Trophoblast cell (in vitro differentiated cells and primary cell): ENCODE measurements around the gene ZBTB7C.

Experiments
- DNase-seq, 2 donors: peaks; one replicate each; pipeline ENCODE4 v3.0.0-alpha.2; 2016
- H2AFZ ChIP-seq: 2 replicates; pipeline ENCODE4 v1.6.1; 2013; ENCODE audit warnings: low read length, moderate library complexity, mild to moderate bottlenecking; ENCODE audit not compliant: insufficient read depth, poor library complexity
- H2AK5ac ChIP-seq: 2 replicates; pipeline ENCODE4 v1.6.1; 2013; ENCODE audit warnings: mild to moderate bottlenecking, low read length
- H2BK120ac ChIP-seq: 2 replicates; pipeline ENCODE4 v1.6.1; 2013; ENCODE audit warnings: low read length, mild to moderate bottlenecking, moderate library complexity; ENCODE audit not compliant: insufficient read depth, poor library complexity
- H2BK12ac ChIP-seq: 2 replicates; pipeline ENCODE4 v1.6.1; 2013; ENCODE audit warnings: mild to moderate bottlenecking, low read length, moderate library complexity
- H2BK5ac ChIP-seq: 2 replicates; pipeline ENCODE4 v1.6.1; 2013; ENCODE audit warnings: low read length, low read depth, moderate library complexity, mild to moderate bottlenecking; ENCODE audit not compliant: poor library complexity
- H3K14ac ChIP-seq: 2 replicates; pipeline ENCODE4 v1.6.1; 2013; ENCODE audit warnings: mild to moderate bottlenecking, low read length
- H3K18ac ChIP-seq: 2 replicates; pipeline ENCODE4 v1.6.1; 2013; ENCODE audit warnings: mild to moderate bottlenecking, low read length
- H3K23ac ChIP-seq: 2 replicates; pipeline ENCODE4 v1.6.1; 2013; ENCODE audit warnings: low read length
- H3K27ac ChIP-seq: 2 replicates; pipeline ENCODE4 v1.5.1; 2013; ENCODE audit warnings: low read depth, mild to moderate bottlenecking, inconsistent platforms, low read length, moderate library complexity
- H3K27me3 ChIP-seq: 2 replicates; pipeline ENCODE4 v1.6.1; 2013; ENCODE audit warnings: inconsistent platforms, mild to moderate bottlenecking, low read length, moderate library complexity; ENCODE audit not compliant: insufficient read depth
- H3K36me3 ChIP-seq, 2 experiments: 1 replicate in 1 of 2; 2 replicates in 1 of 2; pipeline ENCODE4 v1.6.1; 2013; ENCODE audit warnings: low read length in 2 of 2, mild to moderate bottlenecking in 2 of 2, moderate library complexity in 1 of 2; ENCODE audit not compliant: insufficient read depth in 2 of 2, control insufficient read depth in 1 of 2
- H3K4ac ChIP-seq: 2 replicates; pipeline ENCODE4 v1.6.1; 2013; ENCODE audit warnings: low read depth, mild to moderate bottlenecking, low read length, moderate library complexity
- H3K4me1 ChIP-seq, 2 experiments: 1 replicate in 1 of 2; 2 replicates in 1 of 2; pipeline ENCODE4 v1.6.1; 2013; ENCODE audit warnings: low read length in 2 of 2, mild to moderate bottlenecking in 2 of 2, moderate library complexity in 1 of 2; ENCODE audit not compliant: insufficient read depth in 2 of 2, control insufficient read depth in 1 of 2
- H3K4me2 ChIP-seq: 2 replicates; pipeline ENCODE4 v1.6.1; 2013; ENCODE audit warnings: inconsistent platforms, mild to moderate bottlenecking, low read length, moderate library complexity
- H3K4me3 ChIP-seq: 2 replicates; pipeline ENCODE4 v1.5.1; 2013; ENCODE audit warnings: mild to moderate bottlenecking, low read depth, low read length, inconsistent platforms
- H3K79me1 ChIP-seq: one replicate; pipeline ENCODE4 v1.6.1; 2013; ENCODE audit warnings: low read length
- H3K79me2 ChIP-seq: 2 replicates; pipeline ENCODE4 v1.6.1; 2013; ENCODE audit warnings: low read length, mild to moderate bottlenecking; ENCODE audit not compliant: control insufficient read depth, insufficient read depth, poor library complexity
- H3K9ac ChIP-seq: 2 replicates; pipeline ENCODE4 v1.6.1; 2013; ENCODE audit warnings: mild to moderate bottlenecking, low read length
- H3K9me3 ChIP-seq: 2 replicates; pipeline ENCODE4 v1.6.1; 2013; ENCODE audit warnings: low read depth, mild to moderate bottlenecking, control low read depth, inconsistent platforms, low read length; ENCODE audit not compliant: insufficient read depth
- H4K12ac ChIP-seq: 2 replicates; pipeline ENCODE4 v1.6.1; 2013; ENCODE audit warnings: low read depth, mild to moderate bottlenecking, low read length, moderate library complexity
- H4K8ac ChIP-seq: 2 replicates; pipeline ENCODE4 v1.6.1; 2013; ENCODE audit warnings: low read depth, mild to moderate bottlenecking, low read length, moderate library complexity
- H4K91ac ChIP-seq: one replicate; pipeline ENCODE4 v1.6.1; 2013; ENCODE audit warnings: low read depth, mild to moderate bottlenecking, low read length, moderate library complexity
- WGBS: extraction: QIAGEN DNeasy Blood & Tissue Kit; methylation state at CpG from one replicate; pipeline ENCODE4 v1.1.7; 2013; ENCODE audit warnings: missing lambda C conversion rate; ENCODE audit not compliant: insufficient read length, insufficient coverage; ENCODE audit errors: extremely low coverage; 5-methylcytosine and 5-hydroxymethylcytosine counted together

The ZBTB7C gene

DNA sequence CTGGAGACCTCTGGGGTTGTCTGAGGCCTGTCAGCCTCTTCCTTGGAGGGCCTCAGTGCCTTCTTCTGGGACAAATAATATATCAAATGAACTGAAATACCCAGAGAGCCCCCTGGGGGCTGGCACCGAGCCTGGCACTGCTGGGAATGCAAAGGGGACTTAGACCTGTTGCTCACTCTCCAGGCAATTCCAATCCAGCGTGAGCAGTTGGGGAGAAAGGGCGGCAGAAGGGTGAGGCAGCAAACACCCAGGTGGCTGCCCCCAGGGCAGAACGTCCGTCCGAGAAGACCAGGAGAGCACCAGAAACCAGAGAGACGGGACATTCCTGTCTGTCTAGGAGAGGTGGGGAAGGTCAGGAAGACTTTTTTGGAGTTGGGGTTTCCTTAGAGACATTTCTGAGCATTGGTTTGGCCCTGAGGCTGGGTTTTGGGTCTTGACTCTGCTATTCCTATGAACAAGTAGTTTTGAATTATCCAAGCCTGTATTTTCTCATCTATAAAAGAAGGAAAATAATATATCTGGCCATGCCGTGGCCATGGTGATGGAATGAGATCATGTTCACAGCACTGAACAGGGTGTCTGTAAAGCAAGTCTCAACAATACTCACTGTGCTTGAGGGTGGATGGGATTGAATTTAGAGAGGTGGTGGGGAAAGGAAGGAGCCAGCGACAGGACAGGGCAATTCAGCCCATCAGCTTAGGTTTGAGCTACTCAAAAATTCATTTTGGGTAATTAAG is 44.3 kb upstream of the ZBTB7C start:
- Histone ChIP-seq H4K8ac (peak overlapping the region; percentile 70), H3K9ac (no peak overlapping the region), H3K79me1 (peaks cover 18% of the 10 kb centered on the region), H2BK120ac (peak overlapping the region; percentile 75), H2AK5ac (peak overlapping the region; percentile 56), H3K23ac (no peak overlapping the region), H3K4me1 (peaks cover 36 to 41% of the 10 kb centered on the region in 2 experiments), H3K4me2 (peak overlapping the region; percentile 0), H4K91ac (peak overlapping the region; percentile 84), H3K9me3 (no peaks in the 10 kb centered on the region), H2AFZ (no peak overlapping the region), H3K14ac (peak overlapping the region; percentile 62), H2BK12ac (peak overlapping the region; percentile 67), H3K4ac (no peak overlapping the region), H3K18ac (peak overlapping the region; percentile 80), H3K36me3 (no peaks in the 10 kb centered on the region), H2BK5ac (peak overlapping the region; percentile 73), H4K12ac (no peak overlapping the region), H3K27ac (peak overlapping the region; percentile 72), H3K4me3 (no peak overlapping the region), H3K79me2 (peaks cover 9% of the 10 kb centered on the region), H3K27me3 (no peaks in the 10 kb centered on the region)
- WGBS: no CpG with 5 or more reads among the region's 9 CpGs
- DNase-seq: peak; percentile 94 to 97

DNA sequence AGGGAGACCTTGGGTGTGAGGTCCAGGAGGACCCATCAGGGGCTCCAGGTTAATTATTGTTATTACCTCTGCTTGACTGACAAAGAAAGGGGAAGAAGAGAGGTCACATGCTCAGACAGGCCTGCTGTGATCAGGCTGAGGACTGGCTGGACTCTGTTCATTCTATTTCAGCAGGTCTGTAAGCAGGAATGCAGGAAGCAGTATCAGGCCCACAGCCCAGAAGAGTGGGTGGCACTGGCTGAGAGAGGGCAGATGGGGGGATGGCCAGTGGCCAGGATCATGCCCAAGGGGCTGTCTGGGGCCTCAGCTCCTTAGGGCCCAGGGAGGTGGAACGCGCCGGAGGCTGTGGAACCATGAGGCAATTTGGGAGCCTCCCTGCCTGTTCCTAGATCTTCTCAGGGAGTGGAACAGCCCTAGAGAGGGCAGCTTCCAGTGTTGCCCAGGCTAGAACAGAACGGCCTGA is 43.7 kb upstream of the ZBTB7C start:
- no peak overlapping the region for H4K12ac ChIP-seq
- peak in 1 of 2 donors; percentile 27 for DNase-seq
- H3K4me1 ChIP-seq: peaks cover 36 to 41% of the 10 kb centered on the region in 2 experiments
- peak overlapping the region; percentile 70 for H4K8ac ChIP-seq
- peak overlapping the region; percentile 0 for H3K4me2 ChIP-seq
- H3K14ac ChIP-seq: peak overlapping the region; percentile 62
- no peak overlapping the region for H3K9ac ChIP-seq
- H3K9me3 ChIP-seq: no peaks in the 10 kb centered on the region
- H2BK5ac ChIP-seq: peak overlapping the region; percentile 73
- H2BK12ac ChIP-seq: peak overlapping the region; percentile 67
- H2AFZ ChIP-seq: no peak overlapping the region
- H2BK120ac ChIP-seq: peak overlapping the region; percentile 75
- H3K27me3 ChIP-seq: no peaks in the 10 kb centered on the region
- H3K23ac ChIP-seq: no peak overlapping the region
- WGBS: no CpG with 5 or more reads among the region's 4 CpGs
- H4K91ac ChIP-seq: peak overlapping the region; percentile 84
- H2AK5ac ChIP-seq: peak overlapping the region; percentile 56
- no peak overlapping the region for H3K4me3 ChIP-seq
- no peak overlapping the region for H3K4ac ChIP-seq
- H3K79me2 ChIP-seq: peaks cover 9% of the 10 kb centered on the region
- peak overlapping the region; percentile 72 for H3K27ac ChIP-seq
- H3K36me3 ChIP-seq: no peaks in the 10 kb centered on the region
- peaks cover 18% of the 10 kb centered on the region for H3K79me1 ChIP-seq
- H3K18ac ChIP-seq: peak overlapping the region; percentile 80

DNA sequence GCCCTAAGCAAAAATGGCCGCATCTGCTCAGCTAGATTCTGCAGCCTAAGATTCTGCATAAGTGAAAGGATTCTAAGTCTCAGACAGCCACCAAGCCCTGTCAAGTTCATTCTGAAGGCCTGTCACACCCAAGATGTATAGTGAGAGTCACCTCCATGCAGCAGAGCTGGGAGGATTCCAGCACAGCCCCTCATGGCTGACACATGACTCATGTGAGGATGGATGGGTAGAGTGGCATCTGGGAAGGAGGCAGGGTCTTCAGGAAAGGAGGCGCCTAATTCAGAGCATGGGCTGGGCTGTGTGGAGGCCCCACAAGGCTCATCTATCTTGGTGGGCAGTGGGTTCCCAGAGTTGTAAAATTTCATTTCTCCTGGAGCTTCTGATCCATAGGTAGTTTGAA is 41.5 kb upstream of the ZBTB7C start:
- Histone ChIP-seq H3K9ac (no peak overlapping the region), H3K18ac (no peak overlapping the region), H3K14ac (no peak overlapping the region), H2BK5ac (no peak overlapping the region), H3K4ac (no peak overlapping the region), H4K12ac (no peak overlapping the region), H3K4me3 (no peak overlapping the region), H3K23ac (no peak overlapping the region), H2BK120ac (no peak overlapping the region), H4K91ac (no peak overlapping the region), H3K27ac (no peak overlapping the region), H3K36me3 (no peaks in the 10 kb centered on the region), H3K4me1 (peaks cover 30 to 34% of the 10 kb centered on the region in 2 experiments), H3K4me2 (no peak overlapping the region), H3K9me3 (no peaks in the 10 kb centered on the region), H2AK5ac (no peak overlapping the region), H3K27me3 (no peaks in the 10 kb centered on the region), H2AFZ (no peak overlapping the region), H3K79me2 (peaks cover 9% of the 10 kb centered on the region), H2BK12ac (no peak overlapping the region), H4K8ac (no peak overlapping the region), H3K79me1 (peaks cover 17% of the 10 kb centered on the region)
- no CpG with 5 or more reads among the region's 2 CpGs for WGBS
- DNase-seq: no peak

GRCh38 chr18:48446582-48447225 is 37.5 kb upstream of the ZBTB7C start:
- H3K4me2 ChIP-seq: no peak overlapping the region
- no CpG with 5 or more reads among the region's 30 CpGs for WGBS
- DNase-seq: peak; percentile 74 to 80

More at GRCh38 chr18:48446582-48447225, 37.5 kb upstream of the ZBTB7C start:
- Histone ChIP-seq H2BK5ac (no peak overlapping the region), H4K8ac (no peak overlapping the region), H2AFZ (peak overlapping the region; percentile 4), H3K9ac (no peak overlapping the region), H3K79me2 (no peaks in the 10 kb centered on the region), H3K4ac (no peak overlapping the region), H4K91ac (no peak overlapping the region), H3K79me1 (no peaks in the 10 kb centered on the region), H3K9me3 (no peaks in the 10 kb centered on the region), H3K36me3 (no peaks in the 10 kb centered on the region), H2AK5ac (no peak overlapping the region), H2BK12ac (no peak overlapping the region), H3K14ac (no peak overlapping the region), H3K4me1 (no peaks in the 10 kb centered on the region), H3K27me3 (no peaks in the 10 kb centered on the region), H4K12ac (no peak overlapping the region), H3K4me3 (no peak overlapping the region), H2BK120ac (no peak overlapping the region), H3K27ac (no peak overlapping the region), H3K23ac (no peak overlapping the region), H3K18ac (no peak overlapping the region)
